Measurements from ENCODE around the gene SMYD3.

The SMYD3 gene

GRCh38 chr1:246164764-246165163 is 342.3 kb downstream of the SMYD3 start:
- Histone ChIP-seq H3K4me3 (replicated peaks; ENCODE audit: insufficient read depth, low read length) (no peak overlapping the region), H3K27ac (replicated peaks) (no peak overlapping the region), H3K27me3 (ENCODE audit: insufficient read depth, poor library complexity, severe bottlenecking) (no peaks in the 10 kb centered on the region)
- DNase-seq (ENCODE audit: low read depth in 1 of 2, low spot score in 1 of 2) = no peak
- no peak for TF ChIP-seq SPI1 (IDR thresholded peaks at IDR 0.05; ENCODE audit: borderline replicate concordance, low read depth)
- no peak for TF ChIP-seq REST (IDR thresholded peaks at IDR 0.05; ENCODE audit: insufficient replicate concordance, low read depth)
- no peak for TF ChIP-seq POLR2AphosphoS5 (IDR thresholded peaks at IDR 0.05; ENCODE audit: low read depth)
- TF ChIP-seq CTCF (IDR thresholded peaks at IDR 0.05; ENCODE audit: insufficient read depth, low read length) = no peak
- no peak for TF ChIP-seq GABPA (IDR thresholded peaks at IDR 0.05; ENCODE audit: low read depth)

GRCh38 chr1:246162560-246162959 is 344.5 kb downstream of the SMYD3 start:
- Histone ChIP-seq H3K4me3 (replicated peaks; ENCODE audit: insufficient read depth, low read length) (no peak overlapping the region), H3K27ac (replicated peaks) (no peak overlapping the region), H3K27me3 (ENCODE audit: insufficient read depth, poor library complexity, severe bottlenecking) (no peaks in the 10 kb centered on the region)
- no peak for TF ChIP-seq GABPA (IDR thresholded peaks at IDR 0.05; ENCODE audit: low read depth)
- no peak for TF ChIP-seq SPI1 (IDR thresholded peaks at IDR 0.05; ENCODE audit: borderline replicate concordance, low read depth)
- no peak for TF ChIP-seq CTCF (IDR thresholded peaks at IDR 0.05; ENCODE audit: insufficient read depth, low read length)
- TF ChIP-seq REST (IDR thresholded peaks at IDR 0.05; ENCODE audit: insufficient replicate concordance, low read depth) = no peak
- no peak for TF ChIP-seq POLR2AphosphoS5 (IDR thresholded peaks at IDR 0.05; ENCODE audit: low read depth)
- DNase-seq (ENCODE audit: low read depth in 1 of 2, low spot score in 1 of 2) = no peak

- no peak for DNase-seq (ENCODE audit: low read depth in 1 of 2, low spot score in 1 of 2)
- Histone ChIP-seq H3K27me3 (ENCODE audit: insufficient read depth, poor library complexity, severe bottlenecking) (no peaks in the 10 kb centered on the region), H3K4me3 (replicated peaks; ENCODE audit: insufficient read depth, low read length) (no peak overlapping the region), H3K27ac (replicated peaks) (no peak overlapping the region)
- TF ChIP-seq SPI1 (IDR thresholded peaks at IDR 0.05; ENCODE audit: borderline replicate concordance, low read depth) (no peak), POLR2AphosphoS5 (IDR thresholded peaks at IDR 0.05; ENCODE audit: low read depth) (no peak), REST (IDR thresholded peaks at IDR 0.05; ENCODE audit: insufficient replicate concordance, low read depth) (no peak), GABPA (IDR thresholded peaks at IDR 0.05; ENCODE audit: low read depth) (no peak), CTCF (IDR thresholded peaks at IDR 0.05; ENCODE audit: insufficient read depth, low read length) (no peak)
These were observed 345.5 kb downstream of the SMYD3 start for GRCh38 chr1:246161626-246162025.
